Calu3 (cell line): ENCODE data around the gene ZSCAN5A. TPM values are rescaled to one million over a fixed set of nuclear protein-coding genes. Genes with fewer than 3 reads are reported as not detected.

ENCODE experiments used
- BruUV-seq: library from RNA; stranded (reverse); fragments of 400-500 nt; replicated peaks from 2 replicates; lab custom pipeline; 2021; lab: Mats Ljungman, UMichigan
- CTCF ChIA-PET: fragments of 300-600 bp; sonication (Branson Sonifier 250); formaldehyde crosslinking; loops from one replicate; lab custom pipeline; 2022; ENCODE audit warnings: antibody characterized with exemption; lab: Charles Lee
- DNase-seq: peaks from one replicate; pipeline ENCODE4 v3.0.0; 2022
- H3K27ac Mint-ChIP-seq: one replicate; pipeline ENCODE4 v1.8.0; 2022; ENCODE audit warnings: mixed read lengths; ENCODE audit not compliant: unreplicated experiment
- H3K27me3 Mint-ChIP-seq: one replicate; pipeline ENCODE4 v1.8.0; 2022; ENCODE audit warnings: mixed read lengths; ENCODE audit not compliant: unreplicated experiment
- H3K36me3 Mint-ChIP-seq: one replicate; pipeline ENCODE4 v1.8.0; 2022; ENCODE audit warnings: mild to moderate bottlenecking, moderate library complexity, mixed read lengths; ENCODE audit not compliant: insufficient read depth, unreplicated experiment
- H3K4me1 Mint-ChIP-seq: one replicate; pipeline ENCODE4 v1.8.0; 2022; ENCODE audit warnings: mild to moderate bottlenecking, low read depth, mixed read lengths; ENCODE audit not compliant: unreplicated experiment
- H3K4me3 Mint-ChIP-seq: one replicate; pipeline ENCODE4 v1.8.0; 2022; ENCODE audit warnings: mild to moderate bottlenecking, low read depth, moderate library complexity, mixed read lengths; ENCODE audit not compliant: unreplicated experiment
- H3K9me3 Mint-ChIP-seq: one replicate; pipeline ENCODE4 v1.8.0; 2022; ENCODE audit warnings: low read depth, mixed read lengths; ENCODE audit not compliant: unreplicated experiment
- CTCF ChIP-seq: fragments of 200-600 bp; IDR thresholded peaks from one replicate; pipeline ENCODE4 v1.8.0; 2022; ENCODE audit warnings: antibody characterized with exemption; ENCODE audit not compliant: unreplicated experiment
- intact Hi-C: fragments of 100-400 bp; cut with micrococcal nuclease; formaldehyde crosslinking; loops from one replicate; pipeline ENCODE4 v1.10.0; 2022; ENCODE audit not compliant: unreplicated experiment
- total RNA-seq: library from RNA; stranded (reverse); gene quantifications from 2 replicates; pipeline ENCODE4 v1.2.3, GENCODE V29; 2022

ZSCAN5A gene
- total RNA-seq, 1 experiment from 2014 or later, result 13.5 TPM

- CTCF ChIA-PET, result no interaction called here
- H3K27me3 Mint-ChIP-seq, result no peaks in the 10 kb centered on the region
- H3K9me3 Mint-ChIP-seq, result no peaks in the 10 kb centered on the region
- H3K36me3 Mint-ChIP-seq, result no peaks in the 10 kb centered on the region
- TF ChIP-seq CTCF, result no peak
- H3K27ac Mint-ChIP-seq, result no peak overlapping the region
- no peak overlapping the region for H3K4me3 Mint-ChIP-seq
- no TSS peak for BruUV-seq
- no peak for DNase-seq
- no peaks in the 10 kb centered on the region for H3K4me1 Mint-ChIP-seq
- intact Hi-C loops, result no loop called here
These were observed 12.6 kb downstream of the ZSCAN5A start for GRCh38 chr19:56301886-56302620.

- CTCF ChIA-PET, result interaction anchor here (1.6 kb wide), 1 partner anchor 48 kb away, joined by 5 read pairs; no protein-coding TSS in a partner anchor
- H3K36me3 Mint-ChIP-seq, result no peaks in the 10 kb centered on the region
- H3K4me3 Mint-ChIP-seq, result no peak overlapping the region
- no peak for DNase-seq
- TF ChIP-seq CTCF, result no peak
- no peaks in the 10 kb centered on the region for H3K27me3 Mint-ChIP-seq
- H3K4me1 Mint-ChIP-seq, result no peaks in the 10 kb centered on the region
- H3K27ac Mint-ChIP-seq, result no peak overlapping the region
- intact Hi-C loops, result no loop called here
- no TSS peak for BruUV-seq
- H3K9me3 Mint-ChIP-seq, result no peaks in the 10 kb centered on the region
These were observed 13.5 kb downstream of the ZSCAN5A start for GRCh38 chr19:56301155-56301554.

GRCh38 chr19:56299688-56300087 is 15.0 kb downstream of the ZSCAN5A start:
- DNase-seq, result no peak
- no peak for TF ChIP-seq CTCF
- Mint-ChIP-seq H3K27me3 (no peaks in the 10 kb centered on the region), H3K36me3 (no peaks in the 10 kb centered on the region), H3K9me3 (no peaks in the 10 kb centered on the region), H3K27ac (no peak overlapping the region), H3K4me3 (no peak overlapping the region), H3K4me1 (no peaks in the 10 kb centered on the region)
- intact Hi-C loops, result no loop called here
- BruUV-seq, result no TSS peak
- CTCF ChIA-PET, result interaction anchor here (1.6 kb wide), 1 partner anchor 46 kb away, joined by 5 read pairs; no protein-coding TSS in a partner anchor

- no peak overlapping the region for H3K27ac Mint-ChIP-seq
- no peaks in the 10 kb centered on the region for H3K9me3 Mint-ChIP-seq
- no peak for DNase-seq
- H3K4me3 Mint-ChIP-seq, result no peak overlapping the region
- CTCF ChIA-PET, result no interaction called here
- peaks cover 4% of the 10 kb centered on the region for H3K36me3 Mint-ChIP-seq
- BruUV-seq, result no TSS peak
- H3K4me1 Mint-ChIP-seq, result no peaks in the 10 kb centered on the region
- H3K27me3 Mint-ChIP-seq, result no peaks in the 10 kb centered on the region
- intact Hi-C loops, result no loop called here
- no peak for TF ChIP-seq CTCF
These were observed 17.6 kb downstream of the ZSCAN5A start for GRCh38 chr19:56297010-56297409.
